GM12878 (cell line): ENCODE measurements around the gene ZFP82. TPM values are rescaled to one million over a fixed set of nuclear protein-coding genes. Genes with fewer than 3 reads are reported as not detected.
A peak's percentile ranks its signal among the peaks of the same experiment; 100 is the strongest.

Experiments
- CBFB ChIP-seq: IDR thresholded peaks from 2 replicates; pipeline ENCODE4 v1.6.1; 2016; ENCODE audit warnings: antibody characterized with exemption, low read depth
- CEBPB ChIP-seq, 2 experiments: fragments of 150-350 bp in 1 of 2; IDR thresholded peaks; 2 replicates each; pipeline ENCODE4 v1.6.1; 2012 to 2014; ENCODE audit warnings: low read depth in 2 of 2, low read length in 2 of 2, borderline replicate concordance in 1 of 2, inconsistent platforms in 1 of 2
- EP300 ChIP-seq, 2 experiments: fragments of 150-350 bp in 1 of 2; IDR thresholded peaks; 2 replicates each; pipeline ENCODE4 v1.6.1; 2011 to 2012; ENCODE audit warnings: low read depth in 2 of 2, low read length in 2 of 2, borderline replicate concordance in 1 of 2, improper control_type of control experiment in 1 of 2, inconsistent platforms in 1 of 2; ENCODE audit not compliant: control insufficient read depth in 1 of 2
- EZH2 ChIP-seq: IDR thresholded peaks from 2 replicates; pipeline ENCODE4 v1.6.1; 2012; ENCODE audit warnings: low read depth, mild to moderate bottlenecking, control low read depth, inconsistent platforms, low read length, borderline replicate concordance; ENCODE audit not compliant: control insufficient read depth
- GABPA ChIP-seq: IDR thresholded peaks from 2 replicates; pipeline ENCODE4 v1.6.1; 2014; ENCODE audit warnings: antibody characterized with exemption, low read depth, mild to moderate bottlenecking, inconsistent platforms
- HCFC1 ChIP-seq: fragments of 150-350 bp; IDR thresholded peaks from 2 replicates; pipeline ENCODE4 v1.6.1; 2014; ENCODE audit warnings: low read length
- IKZF2 ChIP-seq, 2 experiments: fragments of 450-650 bp; IDR thresholded peaks; 2 replicates each; pipeline ENCODE4 v1.6.1; 2017; ENCODE audit warnings: mild to moderate bottlenecking in 2 of 2, moderate library complexity in 2 of 2
- MEF2A ChIP-seq: IDR thresholded peaks from 2 replicates; pipeline ENCODE4 v1.6.1; 2011; ENCODE audit warnings: low read depth, mild to moderate bottlenecking, low read length, moderate library complexity; ENCODE audit not compliant: insufficient read depth
- MYB ChIP-seq: fragments of 150-350 bp; IDR thresholded peaks from 2 replicates; pipeline ENCODE4 v1.6.1; 2014; ENCODE audit warnings: mild to moderate bottlenecking, low read depth, low read length, borderline replicate concordance
- POLR2AphosphoS2 ChIP-seq: IDR thresholded peaks from 2 replicates; pipeline ENCODE4 v1.6.1; 2011; ENCODE audit warnings: low read depth, mild to moderate bottlenecking, low read length, improper control_type of control experiment, moderate library complexity
- SMAD5 ChIP-seq: IDR thresholded peaks from 2 replicates; pipeline ENCODE4 v1.6.1; 2016; ENCODE audit warnings: antibody characterized with exemption, low read depth
- SREBF2 ChIP-seq: IDR thresholded peaks from 2 replicates; pipeline ENCODE4 v1.6.1; 2012; ENCODE audit warnings: mild to moderate bottlenecking, low read length
- SRF ChIP-seq, 2 experiments: IDR thresholded peaks; 2 replicates each; pipeline ENCODE4 v1.6.1; 2011; ENCODE audit warnings: low read depth in 2 of 2, low read length in 2 of 2, mild to moderate bottlenecking in 1 of 2, moderate library complexity in 1 of 2
- STAT1 ChIP-seq: fragments of 450-650 bp; conservative IDR thresholded peaks from 2 replicates; pipeline ENCODE4 v1.6.1; 2014; ENCODE audit warnings: antibody characterized with exemption, mild to moderate bottlenecking
- STAT3 ChIP-seq: IDR thresholded peaks from 2 replicates; pipeline ENCODE4 v1.6.1; 2011; ENCODE audit warnings: low read depth, low read length, improper control_type of control experiment
- TAF1 ChIP-seq: IDR thresholded peaks from 2 replicates; pipeline ENCODE4 v1.6.1; 2011; ENCODE audit warnings: mild to moderate bottlenecking, low read depth, low read length, borderline replicate concordance
- YY1 ChIP-seq: IDR thresholded peaks from 2 replicates; pipeline ENCODE4 v1.6.1; 2011; ENCODE audit warnings: low read depth, mild to moderate bottlenecking, low read length
- ZBED1 ChIP-seq: IDR thresholded peaks from 2 replicates; pipeline ENCODE4 v1.6.1; 2016; ENCODE audit warnings: borderline replicate concordance
- polyA plus RNA-seq, 11 experiments: library from polyadenylated mRNA; depleted of rRNA in 4 of 11; unstranded in 6 of 11; stranded (reverse) in 5 of 11; fragments of >200 nt; fragmentation: Nextera tagmentation in 4 of 11; fragmentation: Illumina TruSeq in 1 of 11; extraction: Ambion mirVana in 4 of 11; extraction: Trizol in 1 of 11; gene quantifications; 1 replicate in 1 of 11; 2 replicates in 10 of 11; pipeline versions ENCODE4 v1.2.1 to v1.2.3, GENCODE V29; 2011 to 2016; ENCODE audit warnings: inconsistent platforms in 2 of 11, missing spikeins in 2 of 11, low read depth in 1 of 11
- total RNA-seq, 4 experiments: library from RNA; depleted of rRNA in 3 of 4; stranded (reverse); fragments of >200 nt in 3 of 4; fragmentation: Illumina TruSeq in 1 of 4; extraction: Trizol in 1 of 4; gene quantifications; 2 replicates each; pipeline versions ENCODE4 v1.2.1 to v1.2.3, GENCODE V29; 2013 to 2021
- TF ChIP-seq, protein P1 (sequence below): IDR thresholded peaks from 2 replicates; pipeline ENCODE4 v1.6.1; 2011; ENCODE audit warnings: borderline replicate concordance, low read depth, mild to moderate bottlenecking, moderate library complexity, low read length; ENCODE audit not compliant: insufficient read depth, poor library complexity, severe bottlenecking
- TF ChIP-seq, protein P2 (sequence below): IDR thresholded peaks from 2 replicates; pipeline ENCODE4 v1.6.1; 2011; ENCODE audit warnings: low read depth, mild to moderate bottlenecking, low read length, moderate library complexity, borderline replicate concordance; ENCODE audit errors: extremely low read depth
- TF ChIP-seq, protein P3 (sequence below): fragments of 450-650 bp; IDR thresholded peaks from 2 replicates; pipeline ENCODE4 v1.6.1; 2017; ENCODE audit warnings: borderline replicate concordance
- TF ChIP-seq, protein P4 (sequence below): fragments of 450-650 bp; IDR thresholded peaks from 2 replicates; pipeline ENCODE4 v1.6.1; 2016; ENCODE audit warnings: mild to moderate bottlenecking, moderate library complexity, borderline replicate concordance

Gene ZFP82
- total and polyA plus RNA-seq, 10 of the 15 experiments (the other 5 are each of a cell fraction or from before 2014, with no cell fraction given) = 2.0 to 5.4 (median 2.3) TPM

DNA sequence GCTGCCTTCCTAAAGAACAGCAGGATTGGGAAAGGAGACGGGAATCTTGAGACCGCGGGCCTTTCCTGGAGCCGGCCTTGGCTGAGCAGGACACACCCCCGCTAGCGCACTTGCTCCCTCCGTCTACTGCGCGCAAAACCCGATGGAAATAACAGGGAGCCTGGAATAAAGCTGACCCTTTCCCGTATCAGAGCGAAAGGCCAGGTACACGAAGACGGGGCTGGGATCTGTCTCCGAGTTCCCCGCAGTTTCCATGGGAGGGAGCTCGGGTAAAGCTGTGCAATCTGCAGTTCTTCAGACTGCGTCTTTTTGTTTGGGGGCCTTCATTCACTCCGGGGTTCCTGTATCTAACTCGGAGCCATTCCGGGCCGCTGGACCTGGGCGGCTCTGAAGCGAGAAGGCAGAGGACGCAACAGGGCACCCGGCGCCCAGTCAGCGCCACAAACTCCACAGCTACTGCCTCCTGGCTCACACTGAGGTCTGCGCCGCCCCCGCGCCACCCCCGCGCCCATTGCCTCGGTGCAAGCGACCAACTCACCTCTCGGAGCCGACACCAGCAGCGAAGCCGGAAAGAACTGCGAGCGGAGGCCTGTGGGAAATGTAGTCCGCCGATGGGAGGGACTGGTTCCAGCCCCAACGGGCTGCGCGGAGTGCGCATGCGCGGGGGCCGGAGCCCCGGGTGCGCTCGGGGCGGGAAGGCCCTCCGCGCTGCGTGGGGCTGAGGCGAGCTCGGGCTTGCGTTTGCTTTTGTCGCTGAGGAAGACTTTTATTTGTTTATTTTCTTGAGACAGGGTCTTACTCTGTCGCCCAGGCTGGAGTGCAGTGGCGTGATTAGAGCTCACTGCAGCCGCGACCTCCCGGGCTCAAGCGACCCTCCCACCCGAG is 39.6 kb downstream of the ZFP82 start, which contains the start of gene ZFP14 (continued):
- TF ChIP-seq, protein P1, sequence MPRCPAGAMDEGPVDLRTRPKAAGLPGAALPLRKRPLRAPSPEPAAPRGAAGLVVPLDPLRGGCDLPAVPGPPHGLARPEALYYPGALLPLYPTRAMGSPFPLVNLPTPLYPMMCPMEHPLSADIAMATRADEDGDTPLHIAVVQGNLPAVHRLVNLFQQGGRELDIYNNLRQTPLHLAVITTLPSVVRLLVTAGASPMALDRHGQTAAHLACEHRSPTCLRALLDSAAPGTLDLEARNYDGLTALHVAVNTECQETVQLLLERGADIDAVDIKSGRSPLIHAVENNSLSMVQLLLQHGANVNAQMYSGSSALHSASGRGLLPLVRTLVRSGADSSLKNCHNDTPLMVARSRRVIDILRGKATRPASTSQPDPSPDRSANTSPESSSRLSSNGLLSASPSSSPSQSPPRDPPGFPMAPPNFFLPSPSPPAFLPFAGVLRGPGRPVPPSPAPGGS = no peak
- TF ChIP-seq CEBPB (IDR thresholded peaks at IDR 0.05; ENCODE audit: borderline replicate concordance in 1 of 2, low read depth in 2 of 2, low read length in 2 of 2) (no peak), YY1 (peak; percentile 74), MYB (no peak), CBFB (no peak), EP300 (IDR thresholded peaks at IDR 0.05; ENCODE audit: borderline replicate concordance in 1 of 2, control insufficient read depth in 1 of 2, low read depth in 2 of 2, low read length in 2 of 2) (no peak), TAF1 (no peak; the same call in 1 of the 2 replicates), SMAD5 (no peak), ZBED1 (no peak), GABPA (peak; percentile 70; the same call in 1 of the 2 replicates), SRF (IDR thresholded peaks at IDR 0.05; ENCODE audit: low read depth in 2 of 2, low read length in 2 of 2) (no peak), MEF2A (no peak), HCFC1 (peak; percentile 93), IKZF2 (IDR thresholded peaks at IDR 0.05) (peak; percentile 47 to 65; a peak in 3 of 4 replicates), STAT1 (no peak; the same call in 1 of the 2 replicates), SREBF2 (no peak), EZH2 (no peak), POLR2AphosphoS2 (no peak), STAT3 (no peak)
- TF ChIP-seq, protein P2, sequence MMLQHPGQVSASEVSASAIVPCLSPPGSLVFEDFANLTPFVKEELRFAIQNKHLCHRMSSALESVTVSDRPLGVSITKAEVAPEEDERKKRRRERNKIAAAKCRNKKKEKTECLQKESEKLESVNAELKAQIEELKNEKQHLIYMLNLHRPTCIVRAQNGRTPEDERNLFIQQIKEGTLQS = no peak
- TF ChIP-seq, protein P3, sequence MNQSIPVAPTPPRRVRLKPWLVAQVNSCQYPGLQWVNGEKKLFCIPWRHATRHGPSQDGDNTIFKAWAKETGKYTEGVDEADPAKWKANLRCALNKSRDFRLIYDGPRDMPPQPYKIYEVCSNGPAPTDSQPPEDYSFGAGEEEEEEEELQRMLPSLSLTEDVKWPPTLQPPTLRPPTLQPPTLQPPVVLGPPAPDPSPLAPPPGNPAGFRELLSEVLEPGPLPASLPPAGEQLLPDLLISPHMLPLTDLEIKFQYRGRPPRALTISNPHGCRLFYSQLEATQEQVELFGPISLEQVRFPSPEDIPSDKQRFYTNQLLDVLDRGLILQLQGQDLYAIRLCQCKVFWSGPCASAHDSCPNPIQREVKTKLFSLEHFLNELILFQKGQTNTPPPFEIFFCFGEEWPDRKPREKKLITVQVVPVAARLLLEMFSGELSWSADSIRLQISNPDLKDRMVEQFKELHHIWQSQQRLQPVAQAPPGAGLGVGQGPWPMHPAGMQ = no peak
- TF ChIP-seq, protein P4, sequence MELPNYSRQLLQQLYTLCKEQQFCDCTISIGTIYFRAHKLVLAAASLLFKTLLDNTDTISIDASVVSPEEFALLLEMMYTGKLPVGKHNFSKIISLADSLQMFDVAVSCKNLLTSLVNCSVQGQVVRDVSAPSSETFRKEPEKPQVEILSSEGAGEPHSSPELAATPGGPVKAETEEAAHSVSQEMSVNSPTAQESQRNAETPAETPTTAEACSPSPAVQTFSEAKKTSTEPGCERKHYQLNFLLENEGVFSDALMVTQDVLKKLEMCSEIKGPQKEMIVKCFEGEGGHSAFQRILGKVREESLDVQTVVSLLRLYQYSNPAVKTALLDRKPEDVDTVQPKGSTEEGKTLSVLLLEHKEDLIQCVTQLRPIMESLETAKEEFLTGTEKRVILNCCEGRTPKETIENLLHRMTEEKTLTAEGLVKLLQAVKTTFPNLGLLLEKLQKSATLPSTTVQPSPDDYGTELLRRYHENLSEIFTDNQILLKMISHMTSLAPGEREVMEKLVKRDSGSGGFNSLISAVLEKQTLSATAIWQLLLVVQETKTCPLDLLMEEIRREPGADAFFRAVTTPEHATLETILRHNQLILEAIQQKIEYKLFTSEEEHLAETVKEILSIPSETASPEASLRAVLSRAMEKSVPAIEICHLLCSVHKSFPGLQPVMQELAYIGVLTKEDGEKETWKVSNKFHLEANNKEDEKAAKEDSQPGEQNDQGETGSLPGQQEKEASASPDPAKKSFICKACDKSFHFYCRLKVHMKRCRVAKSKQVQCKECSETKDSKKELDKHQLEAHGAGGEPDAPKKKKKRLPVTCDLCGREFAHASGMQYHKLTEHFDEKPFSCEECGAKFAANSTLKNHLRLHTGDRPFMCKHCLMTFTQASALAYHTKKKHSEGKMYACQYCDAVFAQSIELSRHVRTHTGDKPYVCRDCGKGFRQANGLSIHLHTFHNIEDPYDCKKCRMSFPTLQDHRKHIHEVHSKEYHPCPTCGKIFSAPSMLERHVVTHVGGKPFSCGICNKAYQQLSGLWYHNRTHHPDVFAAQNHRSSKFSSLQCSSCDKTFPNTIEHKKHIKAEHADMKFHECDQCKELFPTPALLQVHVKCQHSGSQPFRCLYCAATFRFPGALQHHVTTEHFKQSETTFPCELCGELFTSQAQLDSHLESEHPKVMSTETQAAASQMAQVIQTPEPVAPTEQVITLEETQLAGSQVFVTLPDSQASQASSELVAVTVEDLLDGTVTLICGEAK = no peak; the same call in none of the 2 replicates
